CD4-positive, CD25-positive, alpha-beta regulatory T cell (primary cell): ENCODE measurements around the gene ADGRB3. TPM values are rescaled to one million over a fixed set of nuclear protein-coding genes. Genes with fewer than 3 reads are reported as not detected.
A peak's percentile ranks its signal among the peaks of the same experiment; 100 is the strongest.
"Not testable (repeated sequence)": the region's sequence is repeated elsewhere in the genome, so short reads cannot be mapped to it uniquely, and the experiment has no call there.

Source experiments
- ATAC-seq, 2 donors: fragments of 150-1000 bp; cut with Tn5 transposase; one replicate each; pipeline ENCODE4 v1.10.0; 2021; ENCODE audit warnings: low read depth in 2 of 2, moderate number of reproducible peaks in 2 of 2, moderate library complexity in 1 of 2
- DNase-seq, 3 donors: peaks; one replicate each; pipeline versions ENCODE4 v3.0.0 to v3.0.0-alpha.2; 2012 to 2022; ENCODE audit warnings: mixed read lengths in 1 of 3
- H3K27ac ChIP-seq: one replicate; pipeline ENCODE4 v1.7.0; 2013; ENCODE audit warnings: mild to moderate bottlenecking, low read length; ENCODE audit not compliant: insufficient read depth, poor library complexity, severe bottlenecking
- H3K27me3 ChIP-seq: one replicate; pipeline ENCODE4 v1.7.0; 2013; ENCODE audit warnings: low read length; ENCODE audit not compliant: control insufficient read depth, insufficient read depth
- H3K36me3 ChIP-seq: one replicate; pipeline ENCODE4 v1.7.0; 2013; ENCODE audit warnings: mild to moderate bottlenecking, low read length, moderate library complexity; ENCODE audit not compliant: control insufficient read depth, insufficient read depth
- H3K4me1 ChIP-seq: 2 replicates; pipeline ENCODE4 v1.7.0; 2013; ENCODE audit warnings: mild to moderate bottlenecking, low read length; ENCODE audit not compliant: insufficient read depth, control insufficient read depth, poor library complexity, severe bottlenecking
- H3K4me3 ChIP-seq: one replicate; pipeline ENCODE4 v1.7.0; 2013; ENCODE audit warnings: low read depth, mild to moderate bottlenecking, low read length, moderate library complexity
- H3K9me3 ChIP-seq, 2 experiments: 1 replicate in 1 of 2; 2 replicates in 1 of 2; pipeline ENCODE4 v1.7.0; 2013; ENCODE audit warnings: low read length in 2 of 2, mild to moderate bottlenecking in 1 of 2, moderate library complexity in 1 of 2; ENCODE audit not compliant: control insufficient read depth in 2 of 2
- H3K27ac Mint-ChIP-seq, 3 donors: one replicate each; pipeline ENCODE4 v1.8.0; 2020 to 2022; ENCODE audit warnings: mild to moderate bottlenecking in 3 of 3, mixed read lengths in 3 of 3, moderate library complexity in 2 of 3
- H3K27me3 Mint-ChIP-seq: one replicate; pipeline ENCODE4 v1.8.0; 2022; ENCODE audit warnings: mild to moderate bottlenecking, mixed read lengths
- H3K36me3 Mint-ChIP-seq: one replicate; pipeline ENCODE4 v1.8.0; 2020; ENCODE audit warnings: mixed read lengths
- H3K4me1 Mint-ChIP-seq, 4 donors: one replicate each; pipeline ENCODE4 v1.8.0; 2020 to 2022; ENCODE audit warnings: mixed read lengths in 4 of 4, mild to moderate bottlenecking in 1 of 4
- H3K4me3 Mint-ChIP-seq, 4 donors: one replicate each; pipeline ENCODE4 v1.8.0; 2020 to 2022; ENCODE audit warnings: mild to moderate bottlenecking in 4 of 4, mixed read lengths in 4 of 4, moderate library complexity in 3 of 4
- H3K9me3 Mint-ChIP-seq, 7 donors: one replicate each; pipeline ENCODE4 v1.8.0; 2020 to 2022; ENCODE audit warnings: mixed read lengths in 7 of 7, mild to moderate bottlenecking in 3 of 7, moderate library complexity in 2 of 7
- polyA plus RNA-seq, 4 donors: library from polyadenylated mRNA; unstranded; fragments of 300-500 nt; fragmentation: Illumina TruSeq; gene quantifications; one replicate each; pipeline ENCODE4 v1.2.3, GENCODE V29; 2021
- total RNA-seq: library from RNA; stranded (reverse); gene quantifications from one replicate; pipeline ENCODE4 v1.2.3, GENCODE V29; 2022

ADGRB3 gene
- total and polyA plus RNA-seq, 5 donors from 2014 or later, result not detected

GRCh38 chr6:68968301-68968649 lies 333.2 kb downstream of the ADGRB3 start:
- no peak overlapping the region for H3K27ac ChIP-seq
- no peaks in the 10 kb centered on the region for H3K9me3 ChIP-seq
- DNase-seq (no peak), ATAC-seq (no peak)
- H3K27ac Mint-ChIP-seq, result peak overlapping the region in 1 of 3 donors; percentile 29
- peaks cover 0 to 3% (median 0%) of the 10 kb centered on the region in 7 donors for H3K9me3 Mint-ChIP-seq
- H3K36me3 Mint-ChIP-seq, result no peaks in the 10 kb centered on the region
- H3K4me1 ChIP-seq, result no peaks in the 10 kb centered on the region
- no peak overlapping the region for H3K4me3 ChIP-seq
- no peaks in the 10 kb centered on the region for H3K27me3 Mint-ChIP-seq
- H3K27me3 ChIP-seq, result no peaks in the 10 kb centered on the region
- no peaks in the 10 kb centered on the region for H3K4me1 Mint-ChIP-seq
- H3K4me3 Mint-ChIP-seq, result no peak overlapping the region
- no peaks in the 10 kb centered on the region for H3K36me3 ChIP-seq

- Mint-ChIP-seq H3K27ac (no peak overlapping the region), H3K4me1 (no peaks in the 10 kb centered on the region), H3K36me3 (no peaks in the 10 kb centered on the region), H3K4me3 (no peak overlapping the region), H3K27me3 (no peaks in the 10 kb centered on the region), H3K9me3 (peaks cover 0 to 4% (median 0%) of the 10 kb centered on the region in 7 donors)
- H3K4me3 ChIP-seq, result no peak overlapping the region
- H3K36me3 ChIP-seq, result no peaks in the 10 kb centered on the region
- H3K27me3 ChIP-seq, result no peaks in the 10 kb centered on the region
- H3K4me1 ChIP-seq, result no peaks in the 10 kb centered on the region
- no peaks in the 10 kb centered on the region for H3K9me3 ChIP-seq
- no peak overlapping the region for H3K27ac ChIP-seq
- DNase-seq, result no peak
- ATAC-seq, result no peak
Observed at GRCh38 chr6:68973066-68973465, 338.0 kb downstream of the ADGRB3 start.

- Histone ChIP-seq H3K4me3 (no peak overlapping the region), H3K36me3 (no peaks in the 10 kb centered on the region), H3K9me3 (no peaks in the 10 kb centered on the region), H3K27me3 (no peaks in the 10 kb centered on the region), H3K4me1 (no peaks in the 10 kb centered on the region), H3K27ac (no peak overlapping the region)
- Mint-ChIP-seq H3K4me1 (no peaks in the 10 kb centered on the region), H3K36me3 (no peaks in the 10 kb centered on the region), H3K27me3 (no peaks in the 10 kb centered on the region), H3K27ac (no peak overlapping the region), H3K4me3 (no peak overlapping the region), H3K9me3 (peaks cover 0 to 4% (median 0%) of the 10 kb centered on the region in 7 donors)
- ATAC-seq, result no peak
- DNase-seq, result no peak
Observed at GRCh38 chr6:68975064-68975463, 340.0 kb downstream of the ADGRB3 start.

GRCh38 chr6:68975816-68976215 lies 340.7 kb downstream of the ADGRB3 start:
- Mint-ChIP-seq H3K36me3 (no peaks in the 10 kb centered on the region), H3K4me1 (no peaks in the 10 kb centered on the region)
- ATAC-seq, result no peak

DNA sequence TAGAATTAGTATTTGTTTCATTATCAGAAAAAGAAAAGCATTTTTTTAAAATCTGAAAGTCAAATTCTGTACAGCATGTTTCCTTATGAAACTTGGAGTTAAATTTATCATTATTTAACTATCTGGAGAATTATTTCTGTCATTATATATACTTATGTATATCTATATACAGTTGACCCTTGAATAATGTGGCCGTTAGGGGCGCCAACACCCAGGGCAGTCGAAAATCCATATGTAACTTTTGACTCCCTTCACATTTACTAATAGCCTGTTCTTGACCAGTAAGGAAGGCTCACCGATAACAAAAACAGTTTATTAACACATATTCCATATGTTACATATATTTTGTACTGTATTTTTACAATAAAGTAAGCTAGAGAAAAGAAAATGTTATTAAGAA lies 341.2 kb downstream of the ADGRB3 start:
- ATAC-seq, result no peak

More at GRCh38 chr6:68975816-68976215, 340.7 kb downstream of the ADGRB3 start:
- peaks cover 0 to 4% (median 1%) of the 10 kb centered on the region in 7 donors for H3K9me3 Mint-ChIP-seq
- no peaks in the 10 kb centered on the region for H3K27me3 ChIP-seq
- H3K4me1 ChIP-seq, result no peaks in the 10 kb centered on the region
- H3K9me3 ChIP-seq, result no peaks in the 10 kb centered on the region
- H3K36me3 ChIP-seq, result no peaks in the 10 kb centered on the region
- H3K27me3 Mint-ChIP-seq, result no peaks in the 10 kb centered on the region
- H3K4me3 Mint-ChIP-seq, result no peak overlapping the region
- H3K4me3 ChIP-seq, result no peak overlapping the region
- no peak overlapping the region for H3K27ac Mint-ChIP-seq
- H3K27ac ChIP-seq, result no peak overlapping the region
- DNase-seq, result no peak

DNA sequence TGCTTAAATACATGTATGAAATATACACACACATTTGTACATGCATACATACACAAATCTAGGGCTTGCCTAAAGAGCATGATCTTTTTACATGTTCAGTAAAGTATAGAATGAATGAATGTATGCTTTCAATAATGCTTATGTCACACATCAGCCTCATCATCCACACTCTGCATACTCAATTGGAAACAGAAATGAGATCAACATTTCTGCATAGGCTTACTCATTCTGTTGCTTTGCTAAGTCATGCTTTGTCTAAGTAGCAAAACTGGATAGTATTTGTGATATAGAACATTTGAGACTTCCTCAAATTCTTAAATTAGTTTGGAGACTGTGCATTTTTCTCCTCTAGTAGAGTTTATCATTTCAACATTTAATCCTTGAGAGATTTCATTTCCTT lies 343.3 kb downstream of the ADGRB3 start:
- H3K4me1 ChIP-seq, result no peaks in the 10 kb centered on the region
- no peak overlapping the region for H3K27ac ChIP-seq
- DNase-seq (no peak), ATAC-seq (no peak)
- no peaks in the 10 kb centered on the region for H3K9me3 ChIP-seq
- Mint-ChIP-seq H3K4me3 (no peak overlapping the region), H3K27me3 (no peaks in the 10 kb centered on the region), H3K27ac (no peak overlapping the region), H3K4me1 (no peaks in the 10 kb centered on the region), H3K9me3 (peaks cover 0 to 4% (median 0%) of the 10 kb centered on the region in 7 donors), H3K36me3 (no peaks in the 10 kb centered on the region)
- no peaks in the 10 kb centered on the region for H3K36me3 ChIP-seq
- H3K27me3 ChIP-seq, result no peaks in the 10 kb centered on the region
- H3K4me3 ChIP-seq, result no peak overlapping the region

More for the DNA sequence above, 341.2 kb downstream of the ADGRB3 start:
- no peaks in the 10 kb centered on the region for H3K27me3 Mint-ChIP-seq
- Histone ChIP-seq H3K9me3 (no peaks in the 10 kb centered on the region), H3K27me3 (no peaks in the 10 kb centered on the region), H3K27ac (no peak overlapping the region), H3K36me3 (no peaks in the 10 kb centered on the region), H3K4me1 (no peaks in the 10 kb centered on the region), H3K4me3 (no peak overlapping the region)
- H3K27ac Mint-ChIP-seq, result no peak overlapping the region
- no peaks in the 10 kb centered on the region for H3K36me3 Mint-ChIP-seq
- no peaks in the 10 kb centered on the region for H3K4me1 Mint-ChIP-seq
- DNase-seq, result no peak
- peaks cover 0 to 4% (median under 1%) of the 10 kb centered on the region in 7 donors for H3K9me3 Mint-ChIP-seq
- H3K4me3 Mint-ChIP-seq, result no peak overlapping the region

DNA sequence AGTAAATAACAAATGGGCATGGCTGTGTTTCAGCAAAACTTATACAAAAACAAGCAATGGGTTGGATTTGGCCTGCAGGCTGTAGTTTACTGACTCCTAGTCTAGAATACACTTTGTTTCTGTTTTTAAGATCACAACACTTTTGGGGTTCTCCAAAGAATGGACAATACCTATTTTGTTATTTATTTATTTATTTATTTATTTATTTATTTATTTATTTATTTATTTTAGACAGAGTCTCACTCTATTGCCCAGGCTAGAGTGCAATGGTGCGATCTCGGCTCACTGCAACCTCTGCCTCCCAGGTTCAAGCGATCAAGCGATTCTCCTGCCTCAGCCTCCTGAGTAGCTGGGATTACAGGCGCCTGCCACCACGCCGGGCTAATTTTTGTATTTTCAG lies 346.6 kb downstream of the ADGRB3 start:
- not testable (repeated sequence) for H3K27ac Mint-ChIP-seq, H3K9me3 Mint-ChIP-seq, H3K4me1 Mint-ChIP-seq

DNA sequence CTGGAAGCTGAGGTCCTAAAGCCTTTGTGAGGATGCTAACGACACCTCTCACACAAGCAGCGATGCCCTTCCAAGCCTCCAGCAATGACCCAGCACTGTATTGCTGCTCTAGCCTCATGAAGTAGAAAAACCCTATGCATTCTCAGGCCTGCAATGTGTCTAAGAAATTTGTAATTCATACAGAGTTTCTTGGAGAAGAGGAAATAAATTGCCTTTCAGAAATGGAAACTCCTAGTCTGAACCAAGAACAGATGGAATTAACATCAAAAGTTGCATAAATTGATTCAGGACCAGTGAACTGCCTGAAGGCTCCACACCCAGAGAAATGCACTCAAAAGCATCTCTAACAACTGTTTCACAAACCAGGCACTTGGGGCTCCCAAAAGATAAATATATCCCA lies 353.6 kb downstream of the ADGRB3 start:
- Mint-ChIP-seq H3K4me3 (no peak overlapping the region), H3K36me3 (no peaks in the 10 kb centered on the region), H3K9me3 (peaks cover 0 to 3% (median 0%) of the 10 kb centered on the region in 7 donors), H3K4me1 (no peaks in the 10 kb centered on the region), H3K27ac (no peak overlapping the region), H3K27me3 (no peaks in the 10 kb centered on the region)
- H3K27me3 ChIP-seq, result no peaks in the 10 kb centered on the region
- no peaks in the 10 kb centered on the region for H3K36me3 ChIP-seq
- no peak overlapping the region for H3K4me3 ChIP-seq
- H3K9me3 ChIP-seq, result no peaks in the 10 kb centered on the region
- DNase-seq, result no peak
- H3K27ac ChIP-seq, result no peak overlapping the region
- no peaks in the 10 kb centered on the region for H3K4me1 ChIP-seq
- ATAC-seq, result no peak

More for the DNA sequence above, 346.6 kb downstream of the ADGRB3 start:
- H3K27ac ChIP-seq, DNase-seq, H3K4me3 Mint-ChIP-seq, H3K9me3 ChIP-seq, H3K4me1 ChIP-seq, H3K27me3 ChIP-seq, H3K36me3 Mint-ChIP-seq, H3K27me3 Mint-ChIP-seq, H3K36me3 ChIP-seq, ATAC-seq, H3K4me3 ChIP-seq: not testable (repeated sequence)
